ENCODE results near the gene ZNF277.

- TF ChIP-seq EZH2 (IDR thresholded peaks at IDR 0.05; ENCODE audit: low read depth) (no peak), CTCF (conservative IDR thresholded peaks at IDR 0.05) (no peak)
These were observed 26.3 kb upstream of the ZNF277 start for GRCh38 chr7:112180223-112180622.
